Caki2 (cell line): Measurements from ENCODE around the gene TAB2. TPM values are rescaled to one million over a fixed set of nuclear protein-coding genes. Genes with fewer than 3 reads are reported as not detected.
"Not testable (repeated sequence)": the region's sequence is repeated elsewhere in the genome, so short reads cannot be mapped to it uniquely, and the experiment has no call there.

Experiments used
- DNase-seq: peaks from one replicate; pipeline ENCODE4 v3.0.0-alpha.2; 2015; ENCODE audit warnings: low read depth
- in situ Hi-C: cut with HindIII; loops from 2 replicates; pipeline ENCODE4 v1.10.0; 2016; ENCODE audit warnings: low sequenced_read_pairs, low pct_unique_long_range_greater_than_20kb, mixed read lengths
- total RNA-seq: library from RNA; depleted of rRNA; stranded (reverse); fragments of >200 nt; shearing (Covaris generic); gene quantifications from 2 replicates; pipeline ENCODE4 v1.2.3, GENCODE V29; 2014; ENCODE audit warnings: low replicate concordance

Gene TAB2
- total RNA-seq, 1 experiment from 2014 or later: 27.2 TPM

DNA sequence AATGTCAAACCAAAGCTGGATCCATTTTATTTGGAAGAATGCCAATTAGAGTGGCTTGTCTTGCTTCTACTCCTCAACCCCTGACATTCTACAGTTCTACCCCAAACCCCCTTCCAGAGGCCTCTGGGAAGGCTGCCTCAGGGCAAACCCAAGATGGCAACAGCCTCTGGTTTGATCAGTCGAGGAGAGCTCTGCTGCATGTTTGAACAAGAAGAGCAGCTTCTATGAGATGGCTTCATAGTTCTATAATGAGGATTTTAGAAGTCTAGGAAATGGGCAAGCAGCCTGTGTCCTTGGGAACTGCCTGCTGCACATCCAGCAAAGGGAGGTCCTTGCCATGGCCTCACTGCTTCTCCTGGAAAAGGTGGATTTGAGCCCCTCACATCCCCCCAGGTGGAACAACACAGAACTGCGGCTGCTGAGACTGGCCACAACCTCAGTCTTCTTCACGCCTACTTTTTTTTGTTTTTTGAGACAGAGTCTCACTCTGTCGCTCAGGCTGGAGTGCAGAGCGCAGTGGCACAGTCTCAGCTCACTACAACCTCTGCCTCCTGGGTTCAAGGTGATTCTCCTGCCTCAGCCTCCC is 129.4 kb downstream of the TAB2 start:
- in situ Hi-C loops: no loop called here
- DNase-seq: no peak

DNA sequence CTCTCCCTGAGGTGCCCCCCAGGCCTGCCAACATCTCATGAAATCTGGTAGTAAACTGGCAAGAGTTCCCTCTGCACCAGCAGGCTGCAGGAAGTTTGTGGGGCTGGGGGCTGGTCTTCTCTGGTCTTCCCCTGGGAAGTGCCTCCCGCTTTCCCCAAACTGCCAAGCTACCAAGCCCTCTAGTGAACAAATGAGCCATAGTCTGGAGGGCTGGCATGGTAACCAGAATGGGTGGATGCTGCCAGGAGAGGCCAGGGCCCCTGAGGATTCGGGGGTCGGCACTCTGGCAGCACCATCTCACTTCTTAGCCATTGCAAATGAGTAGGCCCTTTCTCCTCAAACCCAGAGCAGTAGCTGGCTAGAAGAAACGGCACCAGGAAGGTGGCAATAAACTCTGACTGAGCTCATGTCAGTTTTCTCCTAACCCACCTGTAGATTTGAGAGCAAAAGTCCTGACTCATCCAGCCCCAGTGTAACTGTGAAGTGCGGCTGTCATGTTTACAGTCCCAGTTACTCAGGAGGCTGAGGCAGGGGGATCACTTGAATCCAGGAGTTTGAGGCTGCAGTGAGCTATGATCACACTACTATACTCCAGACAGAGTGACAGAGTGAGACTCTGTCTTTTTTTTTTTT is 131.4 kb downstream of the TAB2 start:
- DNase-seq: no peak
- in situ Hi-C loops: no loop called here

DNA sequence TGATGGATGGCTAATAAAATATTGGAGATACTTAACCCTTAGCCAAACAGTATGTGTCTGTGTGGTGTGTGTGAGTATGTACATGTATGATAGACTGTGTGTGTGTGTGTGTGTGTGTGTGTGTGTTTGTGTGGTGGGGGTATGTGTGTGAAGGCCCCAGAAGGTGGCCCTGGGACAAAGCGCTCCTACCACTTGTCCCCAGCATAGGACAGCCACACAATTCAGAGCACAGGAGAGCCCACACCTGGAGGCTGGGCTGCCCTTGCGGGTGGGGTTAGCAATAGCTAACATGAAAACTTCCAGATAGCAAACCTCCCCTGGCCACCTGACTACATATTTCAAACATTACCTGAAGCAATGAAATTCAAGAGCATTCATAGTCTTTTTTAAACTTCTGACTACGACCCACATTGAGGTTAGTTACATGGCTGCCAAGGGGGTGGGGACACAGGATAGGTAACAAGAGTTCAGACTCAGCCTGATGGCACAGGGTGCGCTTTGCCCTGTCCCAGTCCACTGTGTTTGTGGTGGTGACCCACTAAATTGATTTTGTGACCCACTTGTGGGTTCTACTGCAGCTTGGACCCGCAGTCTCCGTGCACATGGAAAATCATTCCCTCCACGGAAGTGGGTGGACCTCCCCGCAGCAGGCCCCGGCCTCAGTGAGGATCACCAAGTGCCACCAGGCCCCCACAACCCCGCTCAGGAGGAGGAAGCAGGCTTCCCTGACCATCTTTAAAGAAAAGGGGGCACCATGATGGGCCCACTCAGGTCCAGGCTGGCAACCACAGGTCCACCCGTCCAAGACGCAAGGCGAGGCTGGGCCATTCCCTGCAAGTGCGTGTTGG is 132.5 kb downstream of the TAB2 start:
- no peak for DNase-seq
- in situ Hi-C loops: no loop called here

DNA sequence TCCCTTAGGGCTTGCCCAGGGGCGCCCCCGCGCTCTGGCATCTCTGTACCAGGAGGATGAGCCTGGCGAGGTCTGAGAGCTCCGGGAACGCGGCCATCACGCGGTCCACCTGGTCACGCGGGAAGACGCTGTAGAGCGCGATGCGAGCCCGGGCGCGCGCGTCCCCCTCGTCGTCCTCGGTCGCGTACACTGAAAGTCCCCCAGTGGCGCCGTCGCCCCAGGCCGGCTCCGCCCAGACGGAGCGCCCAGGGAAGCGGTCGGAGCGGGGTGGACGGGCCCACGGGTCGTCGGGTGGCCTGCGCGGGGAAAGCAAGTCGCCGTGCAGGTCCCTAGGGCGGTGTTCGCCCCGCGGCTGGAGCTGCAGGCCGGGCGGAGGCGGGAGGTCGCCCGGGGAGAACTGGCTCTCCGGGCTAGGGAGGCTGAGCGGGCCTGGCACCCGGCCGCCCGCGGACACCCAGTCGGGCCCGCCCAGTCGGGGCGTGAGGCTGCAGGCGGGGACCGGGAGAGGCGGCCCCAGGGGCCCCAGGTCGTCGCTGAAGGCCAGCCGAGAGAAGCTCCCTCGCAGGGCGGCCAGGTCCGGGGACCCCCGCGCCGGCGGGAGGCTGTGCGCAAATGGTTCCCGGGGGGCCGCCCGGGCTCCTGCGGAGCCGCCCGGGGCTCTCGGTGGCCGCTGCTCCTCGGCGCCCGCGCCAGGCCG is 133.3 kb downstream of the TAB2 start:
- no peak for DNase-seq
- in situ Hi-C loops: no loop called here

DNA sequence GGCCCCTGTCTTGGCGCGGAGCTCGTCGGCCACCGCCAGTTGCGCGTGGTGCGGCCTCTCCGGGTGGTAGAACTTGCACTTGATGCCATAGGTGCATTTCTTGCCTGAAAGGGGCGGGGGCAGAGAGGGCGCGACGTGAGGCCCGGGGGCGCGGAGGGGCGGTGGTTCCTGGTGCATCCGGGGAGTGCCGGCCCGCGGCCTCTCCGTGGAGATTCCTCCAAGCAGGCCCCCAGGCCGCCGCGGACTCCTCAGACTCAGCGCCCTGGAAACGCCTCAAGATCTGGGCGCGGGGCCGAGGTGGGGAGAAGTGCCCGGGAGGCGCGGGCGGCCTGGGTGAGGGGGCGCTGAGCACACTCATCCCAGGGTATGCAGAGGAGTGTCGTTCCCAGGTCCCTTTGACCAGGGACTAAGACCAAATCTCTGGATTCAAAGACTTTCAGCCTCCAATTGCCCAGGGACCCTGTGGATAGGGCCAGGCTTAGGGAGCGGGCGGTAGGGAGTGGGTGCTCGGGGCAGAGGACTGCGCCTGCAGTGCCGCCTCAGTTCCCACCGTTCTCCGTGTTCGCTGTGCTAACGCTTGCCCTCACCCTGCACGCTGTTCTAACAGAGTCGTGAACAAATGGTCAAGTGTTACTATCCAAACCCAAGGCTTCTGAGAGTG is 134.0 kb downstream of the TAB2 start:
- no peak for DNase-seq
- in situ Hi-C loops: no loop called here

DNA sequence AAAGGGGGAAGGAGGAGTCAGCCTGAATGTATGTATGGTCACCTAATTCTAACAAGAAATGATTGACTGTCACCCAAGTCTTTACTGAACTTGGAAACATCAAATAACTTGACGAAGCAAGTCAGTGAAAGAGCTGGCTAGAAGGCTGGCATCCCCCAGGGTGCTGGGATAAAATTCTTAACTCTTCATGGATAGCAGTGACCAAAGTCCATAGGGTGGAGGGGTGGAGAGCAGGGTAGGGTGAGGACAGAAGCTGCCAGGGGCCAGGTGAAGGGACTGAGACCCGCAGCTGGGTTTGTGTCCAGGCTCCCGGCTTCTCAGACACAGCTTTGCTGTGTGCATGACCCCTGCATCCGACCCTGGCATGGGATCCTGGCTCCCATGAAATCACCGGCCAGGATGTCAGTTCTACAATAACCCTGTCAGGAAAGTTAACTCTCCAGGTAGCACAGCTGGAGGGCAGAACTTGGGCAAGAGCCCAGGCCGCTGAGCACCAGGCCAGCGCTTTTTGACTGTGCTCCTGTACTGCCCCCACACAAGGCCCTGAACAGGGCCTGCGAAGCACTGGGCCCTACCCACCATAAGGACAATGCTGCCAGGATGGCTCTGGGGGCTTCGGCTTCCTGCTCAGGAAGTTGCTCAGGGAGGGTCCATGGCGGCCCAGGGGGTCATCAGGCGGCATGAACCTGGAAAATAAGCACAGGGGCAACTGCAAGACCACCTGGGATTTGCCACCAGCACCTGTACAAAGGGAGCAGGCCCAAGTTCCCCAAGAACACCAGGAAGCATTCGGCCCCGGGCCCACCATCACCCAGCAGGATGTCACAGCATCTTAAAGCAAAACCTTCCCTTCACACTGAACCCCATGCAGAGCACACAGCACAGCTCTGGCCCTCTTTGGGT is 134.8 kb downstream of the TAB2 start:
- in situ Hi-C loops: no loop called here
- no peak for DNase-seq

DNA sequence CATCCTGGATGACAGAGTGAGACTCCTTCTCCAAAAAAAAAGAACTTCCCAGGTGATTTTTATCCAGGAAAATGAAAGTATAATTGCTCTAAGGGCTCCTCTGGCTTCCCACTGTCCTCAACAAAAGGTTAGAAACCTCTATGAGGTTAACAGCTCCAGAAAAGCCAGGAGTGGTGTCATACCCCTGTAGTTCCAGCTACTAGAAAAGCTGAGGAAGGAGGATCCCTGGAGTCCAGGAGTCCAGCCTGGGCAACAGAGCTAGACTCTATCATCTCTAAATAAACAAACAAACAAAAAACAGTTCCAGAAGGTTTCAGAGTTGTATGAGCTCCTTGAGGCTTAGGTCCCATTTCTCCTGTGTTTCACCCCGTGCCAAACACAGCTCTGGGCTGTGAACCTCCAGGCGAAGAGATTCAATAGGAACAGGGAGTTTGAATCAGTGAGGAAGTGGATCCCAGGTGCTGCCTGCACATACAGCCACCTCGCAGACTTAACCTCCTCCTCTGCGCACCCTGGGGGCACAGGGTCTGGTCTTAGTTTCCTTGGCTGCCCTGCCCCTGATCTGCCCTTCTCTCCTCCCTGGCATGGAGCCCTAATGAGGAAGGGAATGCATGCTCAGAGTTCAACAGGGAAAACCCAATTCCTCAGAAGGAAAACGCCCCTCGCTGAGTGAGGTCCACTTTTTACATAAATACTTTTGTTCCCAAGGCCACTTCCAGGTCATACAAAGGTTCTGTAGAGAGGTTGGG is 136.3 kb downstream of the TAB2 start:
- DNase-seq: no peak
- in situ Hi-C loops: no loop called here

DNA sequence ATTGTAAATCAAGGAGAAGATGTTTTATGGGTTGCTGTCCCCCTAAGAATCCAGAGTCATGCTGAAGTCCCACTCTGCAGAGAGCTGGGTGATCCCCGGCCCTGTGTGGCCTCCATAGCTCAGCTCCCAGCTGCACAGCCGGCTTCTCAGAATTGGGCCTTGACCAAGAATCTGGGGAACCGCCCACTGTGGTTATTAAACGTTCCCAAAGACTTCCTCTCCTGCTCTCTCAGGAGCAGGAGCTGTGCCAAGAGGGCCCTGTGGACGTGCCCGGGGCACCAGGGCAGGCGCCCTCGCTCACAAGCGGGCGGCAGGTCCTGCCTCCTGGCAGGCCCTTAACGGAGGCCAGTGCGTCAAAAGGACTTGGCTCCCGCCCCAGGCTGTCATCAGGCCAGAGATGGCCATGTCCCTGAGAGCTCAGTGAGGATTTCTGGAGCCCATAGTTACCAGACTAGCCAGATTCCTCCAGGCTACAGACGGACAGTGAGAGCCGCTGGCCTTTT is 136.9 kb downstream of the TAB2 start:
- in situ Hi-C loops: no loop called here
- DNase-seq: peak; percentile 32

DNA sequence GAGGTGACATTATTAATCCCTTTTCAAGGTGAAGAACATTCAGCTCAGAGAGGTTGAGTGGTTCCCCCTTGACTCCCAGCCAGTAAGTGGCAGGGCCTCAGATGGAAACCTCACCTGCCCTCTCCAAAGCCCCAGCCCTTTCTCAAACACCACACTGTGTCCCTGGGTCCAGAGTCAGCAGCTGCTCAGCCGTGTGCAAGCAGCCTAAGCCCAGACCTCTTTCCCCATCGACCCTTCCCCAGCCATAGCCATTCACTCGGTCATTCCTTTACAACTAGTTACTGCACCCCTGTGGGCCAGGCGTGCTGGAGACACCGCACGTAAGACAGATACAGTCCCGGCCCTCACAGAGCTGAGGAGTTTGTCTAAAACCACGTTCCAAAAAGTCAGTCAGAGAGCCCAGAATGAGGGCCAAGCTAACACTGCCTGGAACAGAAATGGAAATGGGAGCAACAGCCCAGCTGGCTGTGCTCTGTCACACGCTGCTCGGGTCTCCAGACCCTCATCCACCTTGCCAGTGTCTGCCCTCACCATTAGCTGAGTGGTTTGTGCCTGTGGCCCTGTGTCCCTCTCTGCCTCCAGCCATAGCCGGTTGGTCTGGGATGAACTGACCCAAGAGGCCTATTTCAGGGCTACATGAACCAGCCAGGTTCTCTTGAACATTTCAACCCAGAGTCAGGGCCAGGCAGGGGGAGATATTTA is 137.7 kb downstream of the TAB2 start:
- no peak for DNase-seq
- in situ Hi-C loops: no loop called here

DNA sequence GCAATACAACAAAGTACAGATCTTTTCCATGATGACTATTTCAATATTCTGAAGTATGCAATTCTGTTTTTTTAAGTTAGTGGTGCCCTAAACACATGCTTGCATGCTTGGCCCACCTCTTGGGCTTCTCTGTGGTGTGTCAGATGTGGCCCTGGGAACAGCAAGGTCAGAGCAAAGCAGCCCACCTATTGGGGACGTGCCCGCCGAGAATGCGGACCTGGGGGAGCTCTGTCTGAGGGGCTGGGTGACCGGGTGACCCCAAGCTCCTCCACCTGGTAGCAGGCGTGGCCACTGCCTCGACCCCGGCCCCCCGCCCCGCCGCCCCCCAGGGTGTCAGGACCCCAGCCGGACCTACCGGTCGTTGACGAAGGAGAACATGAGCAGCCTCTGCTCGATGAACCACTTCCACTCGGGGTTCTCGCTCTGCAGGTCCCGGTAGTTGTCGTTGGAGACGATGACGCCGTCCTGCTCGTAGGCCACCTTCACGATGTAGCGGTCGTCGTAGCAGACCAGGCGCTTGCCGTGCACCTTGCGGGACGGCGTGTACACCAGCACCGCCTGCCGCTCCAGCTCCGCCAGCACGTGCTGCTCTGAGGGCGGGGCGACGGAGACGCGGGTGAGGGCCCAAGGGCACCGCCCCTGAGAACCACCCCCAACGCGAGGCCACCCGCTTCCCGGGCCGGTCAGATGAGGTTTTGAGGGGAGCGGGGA is 139.0 kb downstream of the TAB2 start:
- no peak for DNase-seq
- in situ Hi-C loops: no loop called here

DNA sequence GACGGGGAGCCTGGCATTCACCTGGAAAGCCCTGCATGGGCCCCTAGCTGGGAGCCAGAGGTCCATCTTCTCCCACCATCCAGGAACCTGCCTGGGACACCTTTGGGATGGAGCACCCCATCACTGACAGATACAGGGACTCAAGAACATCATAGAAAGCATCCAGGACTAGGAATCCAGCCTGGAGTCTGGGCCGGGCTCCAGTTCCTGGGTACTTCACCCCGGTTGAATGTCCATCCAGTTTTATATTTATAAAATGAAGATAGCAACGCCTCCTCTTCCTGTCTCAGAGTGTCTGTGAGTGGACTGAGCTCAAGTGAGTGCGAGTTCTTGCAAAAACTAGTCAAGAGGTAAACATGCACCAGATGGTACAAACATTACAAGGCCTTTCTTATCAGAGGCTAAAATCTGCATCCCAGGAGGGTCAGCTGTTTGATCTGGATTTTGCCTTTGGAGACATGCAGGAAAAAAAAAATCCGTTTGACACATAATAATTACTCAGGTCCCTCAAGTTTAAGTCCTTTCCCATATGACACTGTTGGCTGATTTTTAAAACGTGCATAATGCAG is 139.9 kb downstream of the TAB2 start:
- in situ Hi-C loops: no loop called here
- no peak for DNase-seq

DNA sequence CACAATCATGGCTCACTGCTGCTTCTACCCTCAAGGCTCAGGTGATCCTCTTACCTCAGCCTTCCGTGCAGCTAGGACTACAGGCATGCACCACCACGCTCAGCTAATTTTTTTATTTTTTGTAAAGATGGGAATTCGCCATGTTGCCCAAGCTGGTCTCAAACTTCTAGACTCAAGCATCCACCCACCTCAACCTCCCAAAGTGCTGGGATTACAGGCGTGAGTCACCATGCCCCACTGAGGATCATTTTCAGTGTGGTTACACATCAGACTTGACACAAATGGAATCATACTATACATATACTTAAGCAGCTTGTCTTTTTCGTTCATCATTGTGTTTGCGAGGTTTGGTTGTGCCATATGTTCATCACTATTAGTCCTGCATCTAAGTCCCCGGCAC is 140.7 kb downstream of the TAB2 start:
- DNase-seq: no peak
- in situ Hi-C loops: no loop called here

DNA sequence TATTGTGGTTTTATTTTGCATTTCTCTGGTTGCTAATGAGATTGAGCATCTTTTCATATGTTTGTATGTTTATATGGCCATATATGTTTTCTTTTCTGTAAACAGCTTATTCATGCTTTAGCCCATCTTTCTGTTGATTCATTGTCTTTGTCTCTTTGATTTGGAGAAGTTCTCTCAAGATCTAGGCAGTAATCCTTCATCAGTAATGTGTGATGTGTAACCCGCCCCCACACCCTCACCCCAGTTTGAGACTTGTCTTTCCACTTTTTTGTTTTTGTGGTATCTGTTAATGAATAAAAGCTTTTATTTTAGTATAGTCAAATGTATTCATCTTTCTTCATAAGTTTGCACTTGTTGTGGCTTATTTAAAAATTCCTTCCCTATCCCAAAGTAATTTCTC is 141.3 kb downstream of the TAB2 start:
- no peak for DNase-seq
- in situ Hi-C loops: no loop called here

DNA sequence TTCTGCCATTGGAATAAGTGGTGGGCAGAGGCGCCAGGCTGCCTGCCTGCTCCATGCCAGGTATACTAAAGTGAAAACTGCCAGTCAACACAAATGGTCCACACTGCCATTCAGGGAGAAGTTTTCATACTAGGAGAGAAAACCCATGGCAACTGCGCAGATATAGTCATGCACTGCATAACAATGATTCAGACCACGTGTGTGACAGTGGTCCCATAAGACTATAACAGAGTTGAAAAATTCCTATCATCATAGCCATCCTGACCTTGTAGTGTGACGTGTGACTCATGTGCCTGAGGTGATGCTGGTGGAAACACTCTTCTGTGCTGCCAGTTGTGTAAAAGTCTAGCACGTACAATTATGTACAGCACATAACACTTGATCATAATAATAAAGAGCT is 142.2 kb downstream of the TAB2 start:
- in situ Hi-C loops: no loop called here
- DNase-seq: no peak

DNA sequence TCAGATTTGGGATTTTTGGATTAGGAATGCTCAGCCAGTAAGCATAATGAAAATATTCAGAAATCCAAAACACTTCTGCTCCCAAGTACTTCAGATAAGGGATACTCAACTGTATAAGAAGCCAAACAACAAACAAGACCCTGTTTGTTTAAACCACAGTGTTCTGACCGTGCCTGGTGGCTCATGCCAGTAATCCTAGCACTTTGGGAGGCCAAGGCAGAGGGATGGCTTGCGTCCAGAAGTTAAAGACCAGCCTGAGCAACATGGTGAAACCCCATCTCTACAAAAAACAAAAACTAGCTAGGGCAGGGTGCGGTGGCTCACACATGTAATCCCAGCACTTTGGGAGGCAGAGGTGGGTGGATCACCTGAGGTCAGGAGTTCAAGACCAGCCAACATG is 142.7 kb downstream of the TAB2 start:
- in situ Hi-C loops, DNase-seq: not testable (repeated sequence)
